HG03439 (cell line): Measurements from ENCODE around the gene PLD4.
"Not testable (repeated sequence)": the region's sequence is repeated elsewhere in the genome, so short reads cannot be mapped to it uniquely, and the experiment has no call there.

Experiments used
- ATAC-seq: cut with Tn5 transposase; IDR thresholded peaks from one replicate; pipeline ENCODE4 v1.9.1; 2021; ENCODE audit warnings: mild to moderate bottlenecking, moderate library complexity; ENCODE audit not compliant: unreplicated experiment

The PLD4 gene

GRCh38 chr14:104898195-104898558, 26.5 kb upstream of the PLD4 start:
- ATAC-seq: no peak

- no peak for ATAC-seq
Measured at GRCh38 chr14:104898870-104899510, 25.7 kb upstream of the PLD4 start.

GRCh38 chr14:104899781-104900180, 24.9 kb upstream of the PLD4 start:
- ATAC-seq: no peak

- no peak for ATAC-seq
Measured at GRCh38 chr14:104900639-104901512, 23.8 kb upstream of the PLD4 start.

GRCh38 chr14:104903990-104904389, 20.7 kb upstream of the PLD4 start:
- no peak for ATAC-seq

- not testable (repeated sequence) for ATAC-seq
Measured at GRCh38 chr14:104904650-104905578, 19.8 kb upstream of the PLD4 start.

GRCh38 chr14:104905579-104905933, 19.1 kb upstream of the PLD4 start:
- not testable (repeated sequence) for ATAC-seq

GRCh38 chr14:104908303-104908702, 16.4 kb upstream of the PLD4 start:
- ATAC-seq: no peak

- ATAC-seq: no peak
Measured at GRCh38 chr14:104912053-104912452, 12.6 kb upstream of the PLD4 start.

- no peak for ATAC-seq
Measured at GRCh38 chr14:104913435-104913834, 11.2 kb upstream of the PLD4 start.

- ATAC-seq: no peak
Measured at GRCh38 chr14:104917116-104917515, 7.6 kb upstream of the PLD4 start.

GRCh38 chr14:104917993-104918392, 6.7 kb upstream of the PLD4 start:
- ATAC-seq: no peak

GRCh38 chr14:104919152-104919992, 5.3 kb upstream of the PLD4 start:
- ATAC-seq: not testable (repeated sequence)

- ATAC-seq: no peak
Measured at GRCh38 chr14:104919993-104920315, 4.7 kb upstream of the PLD4 start.

GRCh38 chr14:104923640-104924420, 849 bp upstream of the PLD4 start:
- ATAC-seq: no peak

GRCh38 chr14:104925214-104925854, 655 bp downstream of the PLD4 start:
- no peak for ATAC-seq

GRCh38 chr14:104925855-104926609, 1.4 kb downstream of the PLD4 start:
- peak; percentile 16 for ATAC-seq

GRCh38 chr14:104926619-104927431, 2.1 kb downstream of the PLD4 start:
- ATAC-seq: peak; percentile 66
